GM23338 (cell line): ENCODE measurements around the gene ABL1. TPM values are rescaled to one million over a fixed set of nuclear protein-coding genes. Genes with fewer than 3 reads are reported as not detected.

Source experiments
- ATAC-seq: fragments of 200-7000 bp; cut with Tn5 transposase; 3 replicates; pipeline ENCODE4 v1.9.1; 2020
- DNase-seq: peaks from one replicate; pipeline ENCODE4 v3.0.0-alpha.2; 2015; ENCODE audit warnings: low spot score
- H2AFZ ChIP-seq: fragments of 200-600 bp; sonication (generic); 2 replicates; pipeline ENCODE4 v1.8.0; 2016; ENCODE audit warnings: antibody characterized with exemption, mild to moderate bottlenecking, moderate library complexity
- H3F3A ChIP-seq: fragments of 200-600 bp; sonication (generic); replicated peaks from 2 replicates; pipeline ENCODE4 v1.8.0; 2017; ENCODE audit warnings: antibody characterized with exemption, mixed run types, low read depth
- H3K27ac ChIP-seq: fragments of 200-600 bp; sonication (generic); 2 replicates; pipeline ENCODE4 v1.6.1; 2016; ENCODE audit warnings: low read depth
- H3K27me3 ChIP-seq: fragments of 200-600 bp; sonication (generic); 2 replicates; pipeline ENCODE4 v1.8.0; 2016; ENCODE audit warnings: mild to moderate bottlenecking, mixed run types, moderate library complexity; ENCODE audit not compliant: insufficient read depth
- H3K36me3 ChIP-seq: fragments of 200-600 bp; sonication (generic); 2 replicates; pipeline ENCODE4 v1.8.0; 2016; ENCODE audit warnings: mild to moderate bottlenecking; ENCODE audit not compliant: insufficient read depth
- H3K4me1 ChIP-seq: fragments of 200-600 bp; sonication (generic); 2 replicates; pipeline ENCODE4 v1.8.0; 2016; ENCODE audit warnings: mild to moderate bottlenecking, moderate library complexity; ENCODE audit not compliant: insufficient read depth
- H3K4me2 ChIP-seq: fragments of 200-600 bp; sonication (generic); 2 replicates; pipeline ENCODE4 v1.7.1; 2017; ENCODE audit warnings: mixed run types
- H3K4me3 ChIP-seq: fragments of 200-600 bp; sonication (generic); 2 replicates; pipeline ENCODE4 v1.6.1; 2016; ENCODE audit warnings: mixed run types
- H3K79me2 ChIP-seq: fragments of 200-600 bp; sonication (generic); replicated peaks from 2 replicates; pipeline ENCODE4 v1.8.0; 2017; ENCODE audit warnings: mild to moderate bottlenecking; ENCODE audit not compliant: insufficient read depth
- H3K9me2 ChIP-seq: fragments of 200-600 bp; sonication (generic); 2 replicates; pipeline ENCODE4 v1.8.0; 2017; ENCODE audit not compliant: insufficient read depth
- H4K20me1 ChIP-seq: fragments of 200-600 bp; sonication (generic); replicated peaks from 2 replicates; pipeline ENCODE4 v1.8.0; 2017; ENCODE audit warnings: mild to moderate bottlenecking; ENCODE audit not compliant: insufficient read depth
- H3K27ac Mint-ChIP-seq: 2 replicates; pipeline ENCODE4 v1.8.0; 2020; ENCODE audit warnings: inconsistent platforms, mild to moderate bottlenecking, moderate library complexity, mixed read lengths
- H3K27me3 Mint-ChIP-seq: 3 replicates; pipeline ENCODE4 v1.8.0; 2022; ENCODE audit warnings: low read depth, mild to moderate bottlenecking, moderate library complexity, mixed read lengths, inconsistent platforms; ENCODE audit not compliant: insufficient read depth, poor library complexity
- H3K36me3 Mint-ChIP-seq: 3 replicates; pipeline ENCODE4 v1.8.0; 2021; ENCODE audit warnings: low read depth, mild to moderate bottlenecking, inconsistent platforms, moderate library complexity, mixed read lengths
- H3K4me1 Mint-ChIP-seq: 3 replicates; pipeline ENCODE4 v1.8.0; 2020; ENCODE audit warnings: mild to moderate bottlenecking, inconsistent platforms, mixed read lengths
- H3K4me3 Mint-ChIP-seq: 3 replicates; pipeline ENCODE4 v1.8.0; 2021; ENCODE audit warnings: moderate library complexity, mild to moderate bottlenecking, inconsistent platforms, mixed read lengths
- H3K9me3 Mint-ChIP-seq: 3 replicates; pipeline ENCODE4 v1.8.0; 2020; ENCODE audit warnings: moderate library complexity, mild to moderate bottlenecking, inconsistent platforms, mixed read lengths
- CREB1 ChIP-seq: fragments of 250-450 bp; sonication (Bioruptor Pico); IDR thresholded peaks from 2 replicates; pipeline ENCODE4 v1.5.0; 2020; ENCODE audit warnings: low read depth, mild to moderate bottlenecking, moderate library complexity
- EZH2 ChIP-seq: fragments of 200-600 bp; sonication (generic); IDR thresholded peaks from one replicate; pipeline ENCODE4 v1.8.0; 2017; ENCODE audit warnings: antibody characterized with exemption, mild to moderate bottlenecking, low read depth; ENCODE audit not compliant: unreplicated experiment
- EZH2phosphoT487 ChIP-seq: fragments of 200-600 bp; sonication (generic); IDR thresholded peaks from one replicate; pipeline ENCODE4 v1.8.1; 2018; ENCODE audit warnings: antibody characterized with exemption; ENCODE audit not compliant: unreplicated experiment
- JUNB ChIP-seq: IDR thresholded peaks from one replicate; pipeline ENCODE4 v1.6.1; 2016; ENCODE audit warnings: antibody characterized with exemption; ENCODE audit not compliant: unreplicated experiment
- NANOG ChIP-seq: IDR thresholded peaks from 2 replicates; pipeline ENCODE4 v1.6.1; 2016; ENCODE audit warnings: antibody characterized with exemption, borderline replicate concordance
- POLR2AphosphoS5 ChIP-seq: IDR thresholded peaks from 2 replicates; pipeline ENCODE4 v1.6.1; 2016; ENCODE audit warnings: antibody characterized with exemption, low read depth
- STAT1 ChIP-seq: IDR thresholded peaks from one replicate; pipeline ENCODE4 v1.6.1; 2016; ENCODE audit warnings: antibody characterized with exemption; ENCODE audit not compliant: unreplicated experiment
- ZNF114 ChIP-seq: fragments of 250-450 bp; sonication (Bioruptor Pico); IDR thresholded peaks from 2 replicates; pipeline ENCODE4 v1.5.0; 2020; ENCODE audit warnings: mild to moderate bottlenecking, moderate library complexity
- ZNF331 ChIP-seq: fragments of 250-450 bp; sonication (Bioruptor Pico); IDR thresholded peaks from 2 replicates; pipeline ENCODE4 v1.5.0; 2020; ENCODE audit warnings: low read depth, mild to moderate bottlenecking, moderate library complexity
- polyA plus RNA-seq: library from polyadenylated mRNA; unstranded; fragments of >200 nt; fragmentation: Nextera tagmentation; extraction: Ambion mirVana; gene quantifications from 2 replicates; pipeline ENCODE4 v1.2.1, GENCODE V29; 2016
- total RNA-seq: library from RNA; depleted of rRNA; stranded (reverse); fragments of >200 nt; shearing (Covaris generic); gene quantifications from 2 replicates; pipeline ENCODE4 v1.2.3, GENCODE V29; 2014
- TF ChIP-seq, protein P1 (sequence below): IDR thresholded peaks from one replicate; pipeline ENCODE4 v1.6.1; 2018; ENCODE audit warnings: antibody characterized with exemption; ENCODE audit not compliant: unreplicated experiment
- TF ChIP-seq, protein P2 (sequence below): fragments of 250-450 bp; sonication (Bioruptor Pico); IDR thresholded peaks from 2 replicates; pipeline ENCODE4 v1.5.0; 2020; ENCODE audit warnings: mild to moderate bottlenecking, moderate library complexity
- TF ChIP-seq, protein P3 (sequence below): IDR thresholded peaks from 2 replicates; pipeline ENCODE4 v1.6.1; 2016; ENCODE audit warnings: antibody characterized with exemption
- TF ChIP-seq, protein P4 (sequence below), 2 experiments: fragments of 200-600 bp in 1 of 2; sonication (generic) in 1 of 2; conservative IDR thresholded peaks; 2 replicates each; pipeline versions ENCODE4 v1.5.1 to v1.6.1; 2016 to 2017; ENCODE audit warnings: antibody characterized with exemption in 2 of 2, low read depth in 2 of 2, mild to moderate bottlenecking in 2 of 2, moderate library complexity in 1 of 2

Gene ABL1
- total and polyA plus RNA-seq, 2 experiments from 2014 or later, result 20.7 to 85.1 TPM

DNA sequence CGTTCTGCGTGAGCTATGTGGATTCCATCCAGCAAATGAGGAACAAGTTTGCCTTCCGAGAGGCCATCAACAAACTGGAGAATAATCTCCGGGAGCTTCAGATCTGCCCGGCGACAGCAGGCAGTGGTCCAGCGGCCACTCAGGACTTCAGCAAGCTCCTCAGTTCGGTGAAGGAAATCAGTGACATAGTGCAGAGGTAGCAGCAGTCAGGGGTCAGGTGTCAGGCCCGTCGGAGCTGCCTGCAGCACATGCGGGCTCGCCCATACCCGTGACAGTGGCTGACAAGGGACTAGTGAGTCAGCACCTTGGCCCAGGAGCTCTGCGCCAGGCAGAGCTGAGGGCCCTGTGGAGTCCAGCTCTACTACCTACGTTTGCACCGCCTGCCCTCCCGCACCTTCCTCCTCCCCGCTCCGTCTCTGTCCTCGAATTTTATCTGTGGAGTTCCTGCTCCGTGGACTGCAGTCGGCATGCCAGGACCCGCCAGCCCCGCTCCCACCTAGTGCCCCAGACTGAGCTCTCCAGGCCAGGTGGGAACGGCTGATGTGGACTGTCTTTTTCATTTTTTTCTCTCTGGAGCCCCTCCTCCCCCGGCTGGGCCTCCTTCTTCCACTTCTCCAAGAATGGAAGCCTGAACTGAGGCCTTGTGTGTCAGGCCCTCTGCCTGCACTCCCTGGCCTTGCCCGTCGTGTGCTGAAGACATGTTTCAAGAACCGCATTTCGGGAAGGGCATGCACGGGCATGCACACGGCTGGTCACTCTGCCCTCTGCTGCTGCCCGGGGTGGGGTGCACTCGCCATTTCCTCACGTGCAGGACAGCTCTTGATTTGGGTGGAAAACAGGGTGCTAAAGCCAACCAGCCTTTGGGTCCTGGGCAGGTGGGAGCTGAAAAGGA lies 50.7 kb downstream of the ABL1 start:
- H3K4me2 ChIP-seq, result no peak overlapping the region
- peaks cover 33% of the 10 kb centered on the region; the same call in 1 of the 2 replicates for H3K36me3 ChIP-seq
- H3K27me3 ChIP-seq, result no peaks in the 10 kb centered on the region
- no peaks in the 10 kb centered on the region for H3K4me1 ChIP-seq
- Mint-ChIP-seq H3K9me3 (no peaks in the 10 kb centered on the region), H3K27me3 (peaks cover 9% of the 10 kb centered on the region), H3K4me3 (no peak overlapping the region), H3K27ac (peak overlapping the region; percentile 94), H3K36me3 (peaks cover 60% of the 10 kb centered on the region), H3K4me1 (peaks cover 7% of the 10 kb centered on the region; the same call in 1 of the 3 replicates)
- H3K79me2 ChIP-seq, result no peaks in the 10 kb centered on the region
- H4K20me1 ChIP-seq, result peaks cover 6% of the 10 kb centered on the region; the same call in 1 of the 2 replicates
- no peak for TF ChIP-seq CREB1 (CRISPR knock-in tag)
- no peak for TF ChIP-seq POLR2AphosphoS5
- TF ChIP-seq, protein P1, sequence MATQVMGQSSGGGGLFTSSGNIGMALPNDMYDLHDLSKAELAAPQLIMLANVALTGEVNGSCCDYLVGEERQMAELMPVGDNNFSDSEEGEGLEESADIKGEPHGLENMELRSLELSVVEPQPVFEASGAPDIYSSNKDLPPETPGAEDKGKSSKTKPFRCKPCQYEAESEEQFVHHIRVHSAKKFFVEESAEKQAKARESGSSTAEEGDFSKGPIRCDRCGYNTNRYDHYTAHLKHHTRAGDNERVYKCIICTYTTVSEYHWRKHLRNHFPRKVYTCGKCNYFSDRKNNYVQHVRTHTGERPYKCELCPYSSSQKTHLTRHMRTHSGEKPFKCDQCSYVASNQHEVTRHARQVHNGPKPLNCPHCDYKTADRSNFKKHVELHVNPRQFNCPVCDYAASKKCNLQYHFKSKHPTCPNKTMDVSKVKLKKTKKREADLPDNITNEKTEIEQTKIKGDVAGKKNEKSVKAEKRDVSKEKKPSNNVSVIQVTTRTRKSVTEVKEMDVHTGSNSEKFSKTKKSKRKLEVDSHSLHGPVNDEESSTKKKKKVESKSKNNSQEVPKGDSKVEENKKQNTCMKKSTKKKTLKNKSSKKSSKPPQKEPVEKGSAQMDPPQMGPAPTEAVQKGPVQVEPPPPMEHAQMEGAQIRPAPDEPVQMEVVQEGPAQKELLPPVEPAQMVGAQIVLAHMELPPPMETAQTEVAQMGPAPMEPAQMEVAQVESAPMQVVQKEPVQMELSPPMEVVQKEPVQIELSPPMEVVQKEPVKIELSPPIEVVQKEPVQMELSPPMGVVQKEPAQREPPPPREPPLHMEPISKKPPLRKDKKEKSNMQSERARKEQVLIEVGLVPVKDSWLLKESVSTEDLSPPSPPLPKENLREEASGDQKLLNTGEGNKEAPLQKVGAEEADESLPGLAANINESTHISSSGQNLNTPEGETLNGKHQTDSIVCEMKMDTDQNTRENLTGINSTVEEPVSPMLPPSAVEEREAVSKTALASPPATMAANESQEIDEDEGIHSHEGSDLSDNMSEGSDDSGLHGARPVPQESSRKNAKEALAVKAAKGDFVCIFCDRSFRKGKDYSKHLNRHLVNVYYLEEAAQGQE, result no peak
- TF ChIP-seq EZH2, result no peak
- no peak for TF ChIP-seq EZH2phosphoT487
- no peak for TF ChIP-seq NANOG
- TF ChIP-seq JUNB, result no peak
- no peak for TF ChIP-seq STAT1
- TF ChIP-seq, protein P2, sequence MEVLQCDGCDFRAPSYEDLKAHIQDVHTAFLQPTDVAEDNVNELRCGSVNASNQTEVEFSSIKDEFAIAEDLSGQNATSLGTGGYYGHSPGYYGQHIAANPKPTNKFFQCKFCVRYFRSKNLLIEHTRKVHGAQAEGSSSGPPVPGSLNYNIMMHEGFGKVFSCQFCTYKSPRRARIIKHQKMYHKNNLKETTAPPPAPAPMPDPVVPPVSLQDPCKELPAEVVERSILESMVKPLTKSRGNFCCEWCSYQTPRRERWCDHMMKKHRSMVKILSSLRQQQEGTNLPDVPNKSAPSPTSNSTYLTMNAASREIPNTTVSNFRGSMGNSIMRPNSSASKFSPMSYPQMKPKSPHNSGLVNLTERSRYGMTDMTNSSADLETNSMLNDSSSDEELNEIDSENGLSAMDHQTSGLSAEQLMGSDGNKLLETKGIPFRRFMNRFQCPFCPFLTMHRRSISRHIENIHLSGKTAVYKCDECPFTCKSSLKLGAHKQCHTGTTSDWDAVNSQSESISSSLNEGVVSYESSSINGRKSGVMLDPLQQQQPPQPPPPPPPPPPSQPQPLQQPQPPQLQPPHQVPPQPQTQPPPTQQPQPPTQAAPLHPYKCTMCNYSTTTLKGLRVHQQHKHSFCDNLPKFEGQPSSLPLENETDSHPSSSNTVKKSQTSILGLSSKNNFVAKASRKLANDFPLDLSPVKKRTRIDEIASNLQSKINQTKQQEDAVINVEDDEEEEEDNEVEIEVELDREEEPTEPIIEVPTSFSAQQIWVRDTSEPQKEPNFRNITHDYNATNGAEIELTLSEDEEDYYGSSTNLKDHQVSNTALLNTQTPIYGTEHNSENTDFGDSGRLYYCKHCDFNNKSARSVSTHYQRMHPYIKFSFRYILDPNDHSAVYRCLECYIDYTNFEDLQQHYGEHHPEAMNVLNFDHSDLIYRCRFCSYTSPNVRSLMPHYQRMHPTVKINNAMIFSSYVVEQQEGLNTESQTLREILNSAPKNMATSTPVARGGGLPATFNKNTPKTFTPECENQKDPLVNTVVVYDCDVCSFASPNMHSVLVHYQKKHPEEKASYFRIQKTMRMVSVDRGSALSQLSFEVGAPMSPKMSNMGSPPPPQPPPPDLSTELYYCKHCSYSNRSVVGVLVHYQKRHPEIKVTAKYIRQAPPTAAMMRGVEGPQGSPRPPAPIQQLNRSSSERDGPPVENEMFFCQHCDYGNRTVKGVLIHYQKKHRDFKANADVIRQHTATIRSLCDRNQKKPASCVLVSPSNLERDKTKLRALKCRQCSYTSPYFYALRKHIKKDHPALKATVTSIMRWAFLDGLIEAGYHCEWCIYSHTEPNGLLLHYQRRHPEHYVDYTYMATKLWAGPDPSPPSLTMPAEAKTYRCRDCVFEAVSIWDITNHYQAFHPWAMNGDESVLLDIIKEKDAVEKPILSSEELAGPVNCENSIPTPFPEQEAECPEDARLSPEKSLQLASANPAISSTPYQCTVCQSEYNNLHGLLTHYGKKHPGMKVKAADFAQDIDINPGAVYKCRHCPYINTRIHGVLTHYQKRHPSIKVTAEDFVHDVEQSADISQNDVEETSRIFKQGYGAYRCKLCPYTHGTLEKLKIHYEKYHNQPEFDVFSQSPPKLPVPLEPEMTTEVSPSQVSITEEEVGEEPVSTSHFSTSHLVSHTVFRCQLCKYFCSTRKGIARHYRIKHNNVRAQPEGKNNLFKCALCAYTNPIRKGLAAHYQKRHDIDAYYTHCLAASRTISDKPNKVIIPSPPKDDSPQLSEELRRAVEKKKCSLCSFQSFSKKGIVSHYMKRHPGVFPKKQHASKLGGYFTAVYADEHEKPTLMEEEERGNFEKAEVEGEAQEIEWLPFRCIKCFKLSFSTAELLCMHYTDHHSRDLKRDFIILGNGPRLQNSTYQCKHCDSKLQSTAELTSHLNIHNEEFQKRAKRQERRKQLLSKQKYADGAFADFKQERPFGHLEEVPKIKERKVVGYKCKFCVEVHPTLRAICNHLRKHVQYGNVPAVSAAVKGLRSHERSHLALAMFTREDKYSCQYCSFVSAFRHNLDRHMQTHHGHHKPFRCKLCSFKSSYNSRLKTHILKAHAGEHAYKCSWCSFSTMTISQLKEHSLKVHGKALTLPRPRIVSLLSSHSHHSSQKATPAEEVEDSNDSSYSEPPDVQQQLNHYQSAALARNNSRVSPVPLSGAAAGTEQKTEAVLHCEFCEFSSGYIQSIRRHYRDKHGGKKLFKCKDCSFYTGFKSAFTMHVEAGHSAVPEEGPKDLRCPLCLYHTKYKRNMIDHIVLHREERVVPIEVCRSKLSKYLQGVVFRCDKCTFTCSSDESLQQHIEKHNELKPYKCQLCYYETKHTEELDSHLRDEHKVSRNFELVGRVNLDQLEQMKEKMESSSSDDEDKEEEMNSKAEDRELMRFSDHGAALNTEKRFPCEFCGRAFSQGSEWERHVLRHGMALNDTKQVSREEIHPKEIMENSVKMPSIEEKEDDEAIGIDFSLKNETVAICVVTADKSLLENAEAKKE (CRISPR knock-in tag), result no peak
- no peak for TF ChIP-seq ZNF114 (CRISPR knock-in tag)
- TF ChIP-seq, protein P3, sequence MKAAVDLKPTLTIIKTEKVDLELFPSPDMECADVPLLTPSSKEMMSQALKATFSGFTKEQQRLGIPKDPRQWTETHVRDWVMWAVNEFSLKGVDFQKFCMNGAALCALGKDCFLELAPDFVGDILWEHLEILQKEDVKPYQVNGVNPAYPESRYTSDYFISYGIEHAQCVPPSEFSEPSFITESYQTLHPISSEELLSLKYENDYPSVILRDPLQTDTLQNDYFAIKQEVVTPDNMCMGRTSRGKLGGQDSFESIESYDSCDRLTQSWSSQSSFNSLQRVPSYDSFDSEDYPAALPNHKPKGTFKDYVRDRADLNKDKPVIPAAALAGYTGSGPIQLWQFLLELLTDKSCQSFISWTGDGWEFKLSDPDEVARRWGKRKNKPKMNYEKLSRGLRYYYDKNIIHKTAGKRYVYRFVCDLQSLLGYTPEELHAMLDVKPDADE, result no peak
- no peak for TF ChIP-seq ZNF331 (CRISPR knock-in tag)
- TF ChIP-seq, protein P4, sequence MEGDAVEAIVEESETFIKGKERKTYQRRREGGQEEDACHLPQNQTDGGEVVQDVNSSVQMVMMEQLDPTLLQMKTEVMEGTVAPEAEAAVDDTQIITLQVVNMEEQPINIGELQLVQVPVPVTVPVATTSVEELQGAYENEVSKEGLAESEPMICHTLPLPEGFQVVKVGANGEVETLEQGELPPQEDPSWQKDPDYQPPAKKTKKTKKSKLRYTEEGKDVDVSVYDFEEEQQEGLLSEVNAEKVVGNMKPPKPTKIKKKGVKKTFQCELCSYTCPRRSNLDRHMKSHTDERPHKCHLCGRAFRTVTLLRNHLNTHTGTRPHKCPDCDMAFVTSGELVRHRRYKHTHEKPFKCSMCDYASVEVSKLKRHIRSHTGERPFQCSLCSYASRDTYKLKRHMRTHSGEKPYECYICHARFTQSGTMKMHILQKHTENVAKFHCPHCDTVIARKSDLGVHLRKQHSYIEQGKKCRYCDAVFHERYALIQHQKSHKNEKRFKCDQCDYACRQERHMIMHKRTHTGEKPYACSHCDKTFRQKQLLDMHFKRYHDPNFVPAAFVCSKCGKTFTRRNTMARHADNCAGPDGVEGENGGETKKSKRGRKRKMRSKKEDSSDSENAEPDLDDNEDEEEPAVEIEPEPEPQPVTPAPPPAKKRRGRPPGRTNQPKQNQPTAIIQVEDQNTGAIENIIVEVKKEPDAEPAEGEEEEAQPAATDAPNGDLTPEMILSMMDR (conservative IDR thresholded peaks at IDR 0.05; ENCODE audit: low read depth in 2 of 2), result no peak
- no peaks in the 10 kb centered on the region for H3K9me2 ChIP-seq
- no peak overlapping the region for H2AFZ ChIP-seq
- H3K27ac ChIP-seq, result peak overlapping the region; percentile 76; the same call in 1 of the 2 replicates
- ATAC-seq (no peak; the same call in 1 of the 3 replicates), DNase-seq (no peak)
- H3F3A ChIP-seq, result no peaks in the 10 kb centered on the region
- H3K4me3 ChIP-seq, result no peak overlapping the region
